Astrocyte of the spinal cord (primary cell): ENCODE results near the gene UBE2S.
"Not testable (repeated sequence)": the region's sequence is repeated elsewhere in the genome, so short reads cannot be mapped to it uniquely, and the experiment has no call there.

Experiments used
- DNase-seq: peaks from one replicate; pipeline ENCODE4 v3.0.0; 2011; ENCODE audit warnings: low read depth, low spot score
- H3K4me3 ChIP-seq: 2 replicates; pipeline ENCODE4 v1.5.1; 2011; ENCODE audit warnings: low read depth, mild to moderate bottlenecking, low read length, moderate library complexity
- in situ Hi-C: cut with HindIII; loops from 2 replicates; pipeline ENCODE4 v1.10.0; 2017; ENCODE audit warnings: low sequenced_read_pairs
- TF ChIP-seq, protein P1 (sequence below): IDR thresholded peaks from 2 replicates; pipeline ENCODE4 v1.5.1; 2012; ENCODE audit warnings: low read depth, mild to moderate bottlenecking, low read length, inconsistent platforms

UBE2S gene

DNA sequence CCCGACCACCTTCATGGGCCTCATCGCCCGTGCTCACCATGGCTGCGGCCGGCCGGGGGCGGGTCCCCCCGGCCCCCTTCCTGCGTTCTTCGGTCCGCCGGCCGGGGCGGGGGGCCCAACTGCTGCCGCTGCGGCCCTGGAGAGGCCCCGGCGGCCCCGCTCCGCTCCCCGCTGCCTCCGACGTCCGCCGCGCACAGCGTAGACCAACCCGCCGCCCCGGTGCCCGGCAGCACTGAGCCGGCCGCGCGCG lies at the start of gene UBE2S:
Gene UBE2S (minus strand): TSS at position 239 of the 250 bp plus-strand sequence. CDS start 199 bp downstream, at position 40.
- in situ Hi-C loops, DNase-seq: not testable (repeated sequence)
- peak within 1 kb of the TSS; percentile 80 for H3K4me3 ChIP-seq

DNA sequence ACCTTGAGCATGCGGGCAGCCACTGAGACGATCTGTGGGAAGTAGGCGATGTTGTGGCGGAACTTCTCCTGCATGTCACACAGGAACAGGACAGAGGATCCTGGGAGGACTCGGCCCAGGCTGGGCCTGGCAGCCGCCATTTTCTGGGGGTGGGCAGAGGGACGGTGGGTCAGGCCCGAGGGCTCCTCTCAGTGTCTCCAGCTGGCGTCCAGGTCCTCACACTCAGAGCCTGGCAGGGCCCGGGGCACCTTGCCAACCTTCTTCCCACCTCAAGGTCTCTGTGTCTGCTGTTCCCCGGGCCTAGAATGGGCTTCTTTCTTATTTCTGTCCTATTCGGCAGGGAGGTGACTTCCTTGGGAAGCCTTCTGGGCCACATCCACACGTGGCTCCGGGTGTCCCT lies 48.8 kb upstream of the UBE2S start:
- DNase-seq, result no peak
- no peak overlapping the region for H3K4me3 ChIP-seq
- TF ChIP-seq, protein P1, sequence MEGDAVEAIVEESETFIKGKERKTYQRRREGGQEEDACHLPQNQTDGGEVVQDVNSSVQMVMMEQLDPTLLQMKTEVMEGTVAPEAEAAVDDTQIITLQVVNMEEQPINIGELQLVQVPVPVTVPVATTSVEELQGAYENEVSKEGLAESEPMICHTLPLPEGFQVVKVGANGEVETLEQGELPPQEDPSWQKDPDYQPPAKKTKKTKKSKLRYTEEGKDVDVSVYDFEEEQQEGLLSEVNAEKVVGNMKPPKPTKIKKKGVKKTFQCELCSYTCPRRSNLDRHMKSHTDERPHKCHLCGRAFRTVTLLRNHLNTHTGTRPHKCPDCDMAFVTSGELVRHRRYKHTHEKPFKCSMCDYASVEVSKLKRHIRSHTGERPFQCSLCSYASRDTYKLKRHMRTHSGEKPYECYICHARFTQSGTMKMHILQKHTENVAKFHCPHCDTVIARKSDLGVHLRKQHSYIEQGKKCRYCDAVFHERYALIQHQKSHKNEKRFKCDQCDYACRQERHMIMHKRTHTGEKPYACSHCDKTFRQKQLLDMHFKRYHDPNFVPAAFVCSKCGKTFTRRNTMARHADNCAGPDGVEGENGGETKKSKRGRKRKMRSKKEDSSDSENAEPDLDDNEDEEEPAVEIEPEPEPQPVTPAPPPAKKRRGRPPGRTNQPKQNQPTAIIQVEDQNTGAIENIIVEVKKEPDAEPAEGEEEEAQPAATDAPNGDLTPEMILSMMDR, result no peak
- in situ Hi-C loops, result no loop called here

DNA sequence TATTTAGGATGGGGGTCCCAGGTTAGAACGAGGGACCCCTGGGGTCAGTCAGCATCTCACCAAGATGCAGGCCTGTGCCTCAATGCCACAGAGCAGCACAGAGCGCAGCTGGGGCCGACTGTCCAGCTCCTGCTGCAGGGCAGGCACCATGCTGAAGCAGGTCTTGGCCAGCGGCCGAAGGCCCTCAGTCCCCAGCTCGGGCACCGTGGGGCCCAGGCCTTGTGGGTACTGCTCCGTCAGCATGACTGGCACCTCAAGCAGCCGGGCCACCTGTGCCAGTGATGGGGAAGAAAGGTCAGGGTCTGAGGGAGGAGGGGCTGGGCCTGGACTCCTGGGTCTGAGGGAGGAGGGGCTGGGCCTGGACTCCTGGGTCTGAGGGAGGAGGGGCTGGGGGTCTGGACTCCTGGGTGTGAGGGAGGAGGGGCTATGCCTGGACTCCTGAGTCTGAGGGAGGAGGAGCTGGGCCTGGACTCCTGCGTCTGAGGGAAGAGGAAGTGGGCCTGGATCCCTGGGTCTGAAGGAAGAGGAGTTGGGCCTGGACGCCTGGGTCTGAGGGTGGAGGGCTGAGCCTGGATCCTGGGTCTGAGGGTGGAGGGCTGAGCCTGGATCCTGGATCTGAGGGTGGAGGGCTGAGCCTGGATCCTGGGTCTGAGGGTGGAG lies 48.1 kb upstream of the UBE2S start:
- in situ Hi-C loops, result no loop called here
- TF ChIP-seq, protein P1, result no peak
- H3K4me3 ChIP-seq, result no peak overlapping the region
- DNase-seq, result no peak

DNA sequence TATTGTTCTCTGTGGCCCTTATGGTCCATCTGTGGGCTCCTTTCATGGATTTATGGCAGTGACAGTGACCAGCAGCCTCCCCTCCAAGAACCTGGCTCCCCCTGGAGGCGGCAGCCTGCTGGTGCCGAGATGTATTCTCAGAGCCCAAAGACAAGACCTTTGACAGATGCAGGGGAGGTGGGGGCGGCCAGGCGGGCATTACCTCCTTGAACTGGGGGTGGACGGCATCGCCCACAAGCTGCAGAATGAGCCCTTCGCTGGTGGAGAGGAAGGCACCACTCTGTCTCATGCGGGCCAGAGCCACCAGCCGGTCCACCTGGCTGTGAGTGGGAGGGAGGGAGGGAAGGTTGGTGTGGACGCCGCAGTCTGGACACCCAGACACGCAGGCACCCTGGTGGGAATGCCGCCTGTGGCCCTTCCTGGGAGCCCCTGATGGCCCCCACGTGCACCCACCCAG lies 47.2 kb upstream of the UBE2S start:
- no peak overlapping the region for H3K4me3 ChIP-seq
- in situ Hi-C loops, result no loop called here
- TF ChIP-seq, protein P1, result peak; percentile 87
- no peak for DNase-seq

DNA sequence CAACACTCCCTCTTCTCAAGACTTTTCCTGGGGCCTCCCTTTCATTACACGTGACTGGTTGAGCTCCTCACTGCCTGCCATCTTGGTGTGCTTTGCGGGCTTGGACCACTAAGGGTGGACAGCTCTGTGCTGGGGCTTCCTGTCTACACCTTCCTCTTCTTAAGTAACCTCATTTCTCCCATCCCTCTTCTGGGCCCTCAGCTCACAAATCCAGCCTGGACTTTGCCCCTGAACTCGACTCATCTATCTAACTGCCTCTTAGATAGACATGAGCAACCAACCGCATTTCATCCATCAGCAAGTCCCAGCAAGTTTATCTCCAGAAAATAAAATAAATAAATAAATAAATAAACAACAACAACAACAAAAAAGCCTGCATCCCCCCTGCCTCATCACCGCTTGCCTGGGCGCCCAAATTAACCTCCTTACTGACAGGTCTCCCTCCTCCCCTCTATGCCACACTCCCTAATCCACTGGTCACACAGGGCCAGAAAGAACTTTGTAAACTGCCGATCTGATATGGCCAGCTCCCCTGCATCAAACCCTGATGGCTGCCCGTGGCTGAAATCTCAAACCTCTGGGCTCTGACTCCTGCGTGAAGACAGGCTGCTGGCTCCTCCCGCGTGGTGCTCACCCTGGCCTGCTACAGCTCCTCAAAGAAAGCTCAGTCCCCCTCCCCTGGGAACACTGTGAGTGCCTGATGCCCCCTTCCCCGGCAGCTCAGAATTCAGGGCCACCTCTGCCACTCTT lies 46.1 kb upstream of the UBE2S start:
- no peak overlapping the region for H3K4me3 ChIP-seq
- no peak for DNase-seq
- in situ Hi-C loops, result no loop called here
- TF ChIP-seq, protein P1, result no peak

DNA sequence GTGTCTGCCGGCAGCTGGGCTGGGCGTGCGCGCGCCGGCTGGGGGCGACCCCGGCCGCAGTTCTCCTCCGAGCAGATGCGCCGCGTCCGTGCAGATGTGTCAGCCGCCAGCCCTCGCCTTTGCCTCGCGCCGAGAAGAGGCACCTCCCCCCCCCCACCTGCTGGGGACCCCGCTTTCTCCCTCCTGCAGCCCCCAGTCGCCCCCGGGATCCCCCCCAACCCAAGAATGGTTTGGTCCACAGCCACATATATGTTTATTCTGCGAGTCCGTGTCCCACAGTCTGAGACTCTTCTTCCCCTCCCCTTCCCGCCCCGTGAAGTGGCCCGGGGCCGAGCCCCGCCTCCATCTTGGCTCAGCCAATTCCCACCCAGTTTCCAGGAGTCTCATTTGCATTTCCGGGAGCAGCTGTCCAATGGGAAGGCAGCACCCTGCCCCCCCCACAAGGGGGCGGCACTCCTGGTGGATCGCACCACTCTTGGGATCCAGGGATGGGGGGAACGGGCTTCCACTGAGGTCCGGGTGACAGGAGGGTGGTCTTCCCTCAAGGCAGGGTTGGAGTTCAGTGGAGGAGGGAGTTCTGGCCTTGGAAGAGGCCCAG lies 45.3 kb upstream of the UBE2S start:
- DNase-seq, result peak; percentile 83
- in situ Hi-C loops, result no loop called here
- TF ChIP-seq, protein P1, result no peak
- no peak overlapping the region for H3K4me3 ChIP-seq

DNA sequence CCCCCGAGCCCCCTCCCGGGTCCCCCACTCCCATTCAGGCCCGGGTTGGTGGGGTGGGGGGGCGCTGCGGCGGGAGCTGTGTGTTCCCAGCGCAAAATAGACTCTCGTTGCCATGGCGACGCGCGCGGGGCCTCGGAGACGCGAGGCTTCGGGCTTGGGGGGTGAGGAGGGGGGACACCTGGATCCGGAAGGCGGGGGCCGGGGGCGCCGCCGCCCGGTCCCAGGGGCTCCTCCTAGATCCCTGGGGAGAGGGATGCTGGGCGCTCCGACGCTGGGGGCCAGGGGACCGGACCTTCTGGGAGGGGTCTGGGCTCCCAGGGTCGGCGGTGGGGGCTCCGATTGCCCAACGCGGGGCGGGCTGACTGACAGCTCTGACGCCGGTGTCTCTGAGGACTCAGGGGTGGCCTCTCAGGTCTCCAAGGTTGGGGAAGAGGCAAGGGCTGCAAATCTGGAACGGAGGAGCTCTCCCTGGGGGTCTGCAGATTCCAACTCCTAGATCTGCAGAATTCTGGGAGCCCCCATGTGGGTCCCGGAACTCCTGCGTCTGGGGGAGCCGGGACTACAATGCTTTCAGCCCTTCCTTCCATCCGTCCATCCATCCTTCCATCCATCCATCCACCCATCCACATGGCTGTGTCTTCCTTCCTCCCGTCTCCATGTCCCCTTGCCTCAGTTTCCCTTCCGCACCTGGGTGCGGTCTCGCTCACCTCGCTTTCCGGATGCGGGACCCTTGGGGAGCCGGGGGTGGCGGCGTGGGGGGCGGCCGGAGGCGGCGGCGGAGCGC lies 44.6 kb upstream of the UBE2S start:
- DNase-seq, result no peak
- H3K4me3 ChIP-seq, result no peak overlapping the region
- TF ChIP-seq, protein P1, result no peak
- in situ Hi-C loops, result no loop called here
